DLD1 (cell line): ENCODE results near the gene ARID1B.

ENCODE experiments used
- in situ Hi-C: cut with HindIII; loops from 2 replicates; pipeline ENCODE4 v1.10.0; 2017; ENCODE audit warnings: low sequenced_read_pairs

ARID1B gene

GRCh38 chr6:156790711-156791319 is 13.6 kb downstream of the ARID1B start:
- in situ Hi-C loops = no loop called here

- in situ Hi-C loops = no loop called here
Observed at GRCh38 chr6:156791320-156791850, 14.2 kb downstream of the ARID1B start.

GRCh38 chr6:156793200-156793599 is 16.0 kb downstream of the ARID1B start:
- in situ Hi-C loops = no loop called here

GRCh38 chr6:156794546-156795354 is 17.6 kb downstream of the ARID1B start:
- in situ Hi-C loops = no loop called here

GRCh38 chr6:156795825-156796224 is 18.6 kb downstream of the ARID1B start:
- in situ Hi-C loops = no loop called here

- in situ Hi-C loops = no loop called here
Observed at GRCh38 chr6:156796627-156797026, 19.4 kb downstream of the ARID1B start.

- in situ Hi-C loops = no loop called here
Observed at GRCh38 chr6:156797901-156798735, 20.9 kb downstream of the ARID1B start.

GRCh38 chr6:156801712-156802111 is 24.5 kb downstream of the ARID1B start:
- in situ Hi-C loops = no loop called here

- in situ Hi-C loops = no loop called here
Observed at GRCh38 chr6:156803353-156803752, 26.2 kb downstream of the ARID1B start.

GRCh38 chr6:156804402-156804801 is 27.2 kb downstream of the ARID1B start:
- in situ Hi-C loops = no loop called here

- in situ Hi-C loops = no loop called here
Observed at GRCh38 chr6:156806155-156806554, 29.0 kb downstream of the ARID1B start.

- in situ Hi-C loops = no loop called here
Observed at GRCh38 chr6:156807028-156807427, 29.9 kb downstream of the ARID1B start.

- in situ Hi-C loops = no loop called here
Observed at GRCh38 chr6:156807795-156808194, 30.6 kb downstream of the ARID1B start.

- in situ Hi-C loops = no loop called here
Observed at GRCh38 chr6:156808287-156808686, 31.1 kb downstream of the ARID1B start.

GRCh38 chr6:156809034-156809433 is 31.9 kb downstream of the ARID1B start:
- in situ Hi-C loops = no loop called here

GRCh38 chr6:156809446-156810178 is 32.4 kb downstream of the ARID1B start:
- in situ Hi-C loops = no loop called here

GRCh38 chr6:156814036-156814581 is 36.9 kb downstream of the ARID1B start:
- in situ Hi-C loops = no loop called here

GRCh38 chr6:156816505-156816904 is 39.3 kb downstream of the ARID1B start:
- in situ Hi-C loops = no loop called here

GRCh38 chr6:156820089-156820798 is 43.1 kb downstream of the ARID1B start:
- in situ Hi-C loops = no loop called here

- in situ Hi-C loops = no loop called here
Observed at GRCh38 chr6:156821707-156822106, 44.5 kb downstream of the ARID1B start.
